H1 (cell line): ENCODE data around the gene UCP1.

Experiments used
- EGR1 ChIP-seq: IDR thresholded peaks from 2 replicates; pipeline ENCODE4 v1.6.1; 2011; ENCODE audit warnings: low read depth, low read length, borderline replicate concordance
- EP300 ChIP-seq, 2 experiments: IDR thresholded peaks; 1 replicate in 1 of 2; 2 replicates in 1 of 2; pipeline ENCODE4 v1.6.1; 2011 to 2012; ENCODE audit warnings: low read depth in 2 of 2, low read length in 2 of 2, mild to moderate bottlenecking in 2 of 2, borderline replicate concordance in 1 of 2, inconsistent platforms in 1 of 2, moderate library complexity in 1 of 2
- EZH2 ChIP-seq: fragments of 200-600 bp; sonication (generic); IDR thresholded peaks from 2 replicates; pipeline ENCODE4 v1.7.1; 2012; ENCODE audit warnings: low read depth, mild to moderate bottlenecking, moderate library complexity, low read length, inconsistent platforms; ENCODE audit not compliant: severe bottlenecking
- POLR2A ChIP-seq, 2 experiments: IDR thresholded peaks; 1 replicate in 1 of 2; 2 replicates in 1 of 2; pipeline ENCODE4 v1.6.1; 2011; ENCODE audit warnings: low read depth in 2 of 2, low read length in 2 of 2, mild to moderate bottlenecking in 2 of 2; ENCODE audit errors: control extremely low read depth in 1 of 2
- POU5F1 ChIP-seq: IDR thresholded peaks from 2 replicates; pipeline ENCODE4 v1.6.1; 2011; ENCODE audit warnings: low read depth, mild to moderate bottlenecking, low read length, moderate library complexity
- SP1 ChIP-seq: IDR thresholded peaks from 2 replicates; pipeline ENCODE4 v1.6.1; 2011; ENCODE audit warnings: low read depth, low read length
- SUZ12 ChIP-seq: fragments of 200-600 bp; sonication (generic); IDR thresholded peaks from 2 replicates; pipeline ENCODE4 v1.6.1; 2012; ENCODE audit warnings: mild to moderate bottlenecking, inconsistent platforms, low read length, moderate library complexity, mixed read lengths
- YY1 ChIP-seq: IDR thresholded peaks from 2 replicates; pipeline ENCODE4 v1.6.1; 2011; ENCODE audit warnings: low read depth, mild to moderate bottlenecking, low read length
- ZNF274 ChIP-seq: IDR thresholded peaks from 2 replicates; pipeline ENCODE4 v1.7.0; 2012; ENCODE audit warnings: low read length, borderline replicate concordance; ENCODE audit errors: extremely low read depth
- TF ChIP-seq, protein P1 (sequence below), 3 experiments: IDR thresholded peaks; 1 replicate in 2 of 3; 2 replicates in 1 of 3; pipeline versions ENCODE4 v1.5.1 to v1.6.1; 2011; ENCODE audit warnings: low read length in 3 of 3, mild to moderate bottlenecking in 3 of 3, inconsistent platforms in 2 of 3, low read depth in 1 of 3, moderate library complexity in 1 of 3; ENCODE audit not compliant: insufficient read depth in 1 of 3; ENCODE audit errors: control extremely low read depth in 1 of 3

DNA sequence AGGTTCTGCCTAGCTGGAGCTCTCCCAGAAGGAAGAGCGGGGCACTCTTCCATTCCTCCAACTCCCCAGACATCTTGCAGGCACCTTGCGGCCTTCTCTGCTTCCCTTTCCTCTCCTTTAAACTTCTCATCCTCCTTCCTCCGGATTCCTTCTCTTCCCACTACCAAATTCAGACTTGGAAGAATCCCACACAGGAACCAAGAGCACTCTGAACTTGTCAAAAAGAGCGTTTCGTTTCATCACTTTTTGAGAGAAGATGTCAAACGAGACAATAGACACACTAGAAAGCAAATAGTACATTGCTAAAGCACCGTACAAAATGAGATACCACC, 512 bp upstream of the UCP1 start:
- no peak for TF ChIP-seq POU5F1
- no peak for TF ChIP-seq YY1
- no peak for TF ChIP-seq EP300 (IDR thresholded peaks at IDR 0.05; ENCODE audit: borderline replicate concordance in 1 of 2, low read depth in 2 of 2, low read length in 2 of 2)
- no peak for TF ChIP-seq POLR2A (IDR thresholded peaks at IDR 0.05; ENCODE audit: control extremely low read depth in 1 of 2, low read depth in 2 of 2, low read length in 2 of 2)
- TF ChIP-seq, protein P1, sequence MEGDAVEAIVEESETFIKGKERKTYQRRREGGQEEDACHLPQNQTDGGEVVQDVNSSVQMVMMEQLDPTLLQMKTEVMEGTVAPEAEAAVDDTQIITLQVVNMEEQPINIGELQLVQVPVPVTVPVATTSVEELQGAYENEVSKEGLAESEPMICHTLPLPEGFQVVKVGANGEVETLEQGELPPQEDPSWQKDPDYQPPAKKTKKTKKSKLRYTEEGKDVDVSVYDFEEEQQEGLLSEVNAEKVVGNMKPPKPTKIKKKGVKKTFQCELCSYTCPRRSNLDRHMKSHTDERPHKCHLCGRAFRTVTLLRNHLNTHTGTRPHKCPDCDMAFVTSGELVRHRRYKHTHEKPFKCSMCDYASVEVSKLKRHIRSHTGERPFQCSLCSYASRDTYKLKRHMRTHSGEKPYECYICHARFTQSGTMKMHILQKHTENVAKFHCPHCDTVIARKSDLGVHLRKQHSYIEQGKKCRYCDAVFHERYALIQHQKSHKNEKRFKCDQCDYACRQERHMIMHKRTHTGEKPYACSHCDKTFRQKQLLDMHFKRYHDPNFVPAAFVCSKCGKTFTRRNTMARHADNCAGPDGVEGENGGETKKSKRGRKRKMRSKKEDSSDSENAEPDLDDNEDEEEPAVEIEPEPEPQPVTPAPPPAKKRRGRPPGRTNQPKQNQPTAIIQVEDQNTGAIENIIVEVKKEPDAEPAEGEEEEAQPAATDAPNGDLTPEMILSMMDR (IDR thresholded peaks at IDR 0.05; ENCODE audit: control extremely low read depth in 1 of 3, insufficient read depth in 1 of 3, low read depth in 1 of 3, low read length in 3 of 3): no peak
- no peak for TF ChIP-seq ZNF274
- peak; percentile 75 for TF ChIP-seq EZH2
- TF ChIP-seq SUZ12: no peak; the same call in 1 of the 2 replicates
- TF ChIP-seq EGR1: no peak
- TF ChIP-seq SP1: no peak
